Activated T-helper 1 cell treated with anti-CD3 and anti-CD28 coated beads, Interleukin-12 subunit alpha, Interleukin-12 subunit beta, Interleukin-2, Interleukin-4 antibody, amounts not matched to agents 30 ng/mL and 10 ng/mL and 1 ng/mL, durations not matched to agents 14 hours and 24 hours and 36 hours (primary cell): Measurements from ENCODE around the gene DTX4. TPM values are rescaled to one million over a fixed set of nuclear protein-coding genes. Genes with fewer than 3 reads are reported as not detected.
"Not testable (repeated sequence)": the region's sequence is repeated elsewhere in the genome, so short reads cannot be mapped to it uniquely, and the experiment has no call there.

Source experiments
- DNase-seq: peaks from one replicate; pipeline ENCODE4 v3.0.0; 2021; ENCODE audit warnings: low spot score
- H3K27ac Mint-ChIP-seq: one replicate; pipeline ENCODE4 v1.8.0; 2021; ENCODE audit warnings: mild to moderate bottlenecking, mixed read lengths
- H3K27me3 Mint-ChIP-seq: one replicate; pipeline ENCODE4 v1.8.0; 2022; ENCODE audit warnings: mild to moderate bottlenecking, moderate library complexity, mixed read lengths; ENCODE audit not compliant: insufficient read depth
- H3K36me3 Mint-ChIP-seq: one replicate; pipeline ENCODE4 v1.8.0; 2021; ENCODE audit warnings: low read depth, mixed read lengths
- H3K4me1 Mint-ChIP-seq: one replicate; pipeline ENCODE4 v1.8.0; 2021; ENCODE audit warnings: low read depth, mixed read lengths
- H3K4me3 Mint-ChIP-seq: one replicate; pipeline ENCODE4 v1.8.0; 2021; ENCODE audit warnings: mild to moderate bottlenecking, moderate library complexity, mixed read lengths
- H3K9me3 Mint-ChIP-seq: one replicate; pipeline ENCODE4 v1.8.0; 2021; ENCODE audit warnings: mixed read lengths
- intact Hi-C: fragments of 100-400 bp; cut with micrococcal nuclease; formaldehyde crosslinking; loops from one replicate; pipeline ENCODE4 v1.15.1; 2024
- total RNA-seq: library from RNA; stranded (reverse); gene quantifications from 2 replicates; pipeline ENCODE4 v1.2.3, GENCODE V29; 2022

DTX4 gene
- 0.05 TPM in 2 replicates for total RNA-seq

DNA sequence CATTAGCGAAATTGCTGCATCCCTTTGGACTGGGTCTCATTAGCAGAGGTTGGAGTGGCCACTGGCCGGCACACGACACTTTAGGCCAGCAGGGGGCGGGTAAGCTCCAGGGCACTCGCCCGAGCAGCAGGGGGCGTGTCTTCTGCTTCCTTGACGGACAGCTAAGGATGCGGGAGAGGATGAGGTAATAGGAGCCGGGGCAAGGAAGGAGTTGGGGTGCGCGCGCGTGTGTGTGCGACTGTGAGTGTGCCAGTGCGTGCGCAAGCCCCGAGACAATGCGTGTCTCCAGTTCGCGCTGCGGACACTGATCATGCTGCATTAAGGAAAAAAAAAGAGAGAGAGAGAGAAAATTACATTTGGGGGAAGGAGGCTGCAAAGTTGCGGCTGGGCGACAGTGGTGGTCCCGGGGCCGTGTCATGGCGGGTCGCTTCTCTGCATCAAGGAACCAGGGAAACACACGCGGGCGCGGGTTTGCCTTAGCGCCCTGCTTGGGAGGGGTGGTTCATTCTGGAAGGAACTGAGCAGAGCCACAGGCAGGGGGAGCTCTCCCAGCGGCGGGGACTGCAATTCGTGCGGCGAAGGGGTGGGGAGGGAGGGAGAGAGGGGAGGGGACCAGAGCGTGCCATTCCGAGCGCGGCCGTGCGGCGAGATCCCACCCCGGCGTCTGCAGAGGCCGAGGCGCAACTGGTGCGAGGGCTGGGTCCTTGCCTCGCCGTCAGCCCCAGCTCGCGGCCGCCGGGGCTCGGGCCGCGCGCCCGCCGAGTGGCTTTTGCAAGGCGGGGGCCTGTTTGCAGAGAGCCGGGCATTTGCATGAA lies at the start of gene DTX4:
Gene DTX4 (plus strand): TSS at position 625 of the 815 bp plus-strand sequence. CDS start 464 bp downstream, outside the sequence.
- Mint-ChIP-seq H3K27me3 (peaks cover 37% of the 10 kb centered on the region), H3K36me3 (no peaks in the 10 kb centered on the region), H3K4me1 (peaks cover 8% of the 10 kb centered on the region), H3K9me3 (no peaks in the 10 kb centered on the region), H3K4me3 (peak within 1 kb of the TSS; percentile 85), H3K27ac (no peak within 1 kb of the TSS)
- peak; percentile 84 for DNase-seq
- intact Hi-C loops: loop anchor here (1.0 to 2.0 kb wide), 12 partner anchors 13 to 639 kb away; partner anchors contain the start of genes FAM111A, FAM111B and MRPL16

DNA sequence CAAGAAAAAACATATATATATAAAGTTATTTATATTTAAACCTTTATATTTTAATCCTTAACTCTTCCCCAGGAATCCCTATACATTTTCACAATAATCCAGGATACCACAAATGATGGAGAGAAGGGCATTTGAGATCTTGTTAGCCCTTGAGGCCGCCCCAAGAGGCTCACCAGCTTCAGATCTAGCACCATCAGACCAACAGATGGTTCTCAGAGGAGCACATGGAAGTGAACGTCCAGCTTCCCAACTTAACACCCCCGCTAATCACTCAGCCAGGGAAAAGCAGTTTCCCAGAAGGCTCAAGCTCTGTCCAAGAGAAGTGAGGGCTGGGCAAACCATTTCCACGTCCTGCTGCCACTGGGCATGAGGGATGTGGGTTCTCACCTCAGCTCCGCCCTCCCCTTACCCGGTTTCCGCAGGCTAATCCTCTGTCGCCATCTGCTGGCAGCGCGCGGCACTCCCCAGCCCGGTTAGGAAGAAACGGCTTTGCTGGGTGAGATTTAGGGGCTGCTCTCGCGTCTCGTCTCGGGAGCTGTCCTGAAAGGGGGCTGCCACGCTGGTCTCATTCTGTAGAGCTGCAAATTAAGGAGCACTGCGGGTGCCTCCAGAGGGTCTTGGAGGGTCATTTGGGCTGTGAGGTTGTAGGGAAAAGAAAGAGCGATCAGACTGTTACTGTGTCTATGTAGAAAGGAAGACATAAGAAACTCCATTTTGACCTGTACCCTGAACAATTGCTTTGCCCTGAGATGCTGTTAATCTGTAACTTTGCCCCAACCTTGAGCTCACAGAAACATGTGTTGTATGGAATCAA lies 36.1 kb upstream of the DTX4 start:
- H3K4me3 Mint-ChIP-seq: peak overlapping the region; percentile 60
- peaks cover 22% of the 10 kb centered on the region for H3K9me3 Mint-ChIP-seq
- no peak overlapping the region for H3K27ac Mint-ChIP-seq
- peaks cover 14% of the 10 kb centered on the region for H3K4me1 Mint-ChIP-seq
- H3K36me3 Mint-ChIP-seq: peaks cover 25% of the 10 kb centered on the region
- no peaks in the 10 kb centered on the region for H3K27me3 Mint-ChIP-seq
- DNase-seq: peak; percentile 82
- intact Hi-C loops: loop anchor here (1.0 kb wide), 8 partner anchors 8 to 482 kb away; partner anchors contain the start of gene FAM111B

DNA sequence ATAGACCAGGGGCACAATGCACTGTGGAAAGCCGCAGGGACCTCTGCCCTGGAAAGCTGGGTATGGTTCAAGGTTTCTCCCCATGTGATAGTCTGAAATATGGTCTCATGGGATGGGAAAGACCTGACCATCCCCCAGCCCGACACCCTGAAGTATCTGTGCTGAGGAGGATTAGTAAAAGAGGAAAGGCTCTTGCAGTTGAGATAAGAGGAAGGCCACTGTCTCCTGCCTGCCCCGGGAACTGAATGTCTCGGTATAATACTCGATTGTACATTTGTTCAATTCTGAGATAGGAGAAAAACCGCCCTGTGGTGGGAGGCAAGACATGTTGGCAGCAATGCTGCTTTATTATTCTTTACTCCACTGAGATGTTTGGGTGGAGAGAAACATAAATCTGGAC lies 35.4 kb upstream of the DTX4 start:
- DNase-seq, H3K4me3 Mint-ChIP-seq, H3K27ac Mint-ChIP-seq, H3K27me3 Mint-ChIP-seq: not testable (repeated sequence)
- H3K9me3 Mint-ChIP-seq: peaks cover 15% of the 10 kb centered on the region
- peaks cover 21% of the 10 kb centered on the region for H3K4me1 Mint-ChIP-seq
- intact Hi-C loops: loop anchor here (1.0 kb wide), 7 partner anchors 29 to 482 kb away; partner anchors contain the start of gene FAM111B
- H3K36me3 Mint-ChIP-seq: peaks cover 19% of the 10 kb centered on the region

- peaks cover 27% of the 10 kb centered on the region for H3K4me1 Mint-ChIP-seq
- peaks cover 13% of the 10 kb centered on the region for H3K36me3 Mint-ChIP-seq
- H3K27me3 Mint-ChIP-seq: no peaks in the 10 kb centered on the region
- peaks cover 8% of the 10 kb centered on the region for H3K9me3 Mint-ChIP-seq
- intact Hi-C loops: no loop called here
- H3K27ac Mint-ChIP-seq: no peak overlapping the region
- no peak for DNase-seq
- H3K4me3 Mint-ChIP-seq: no peak overlapping the region
Observed at GRCh38 chr11:59137190-59137589, 34.7 kb upstream of the DTX4 start.

DNA sequence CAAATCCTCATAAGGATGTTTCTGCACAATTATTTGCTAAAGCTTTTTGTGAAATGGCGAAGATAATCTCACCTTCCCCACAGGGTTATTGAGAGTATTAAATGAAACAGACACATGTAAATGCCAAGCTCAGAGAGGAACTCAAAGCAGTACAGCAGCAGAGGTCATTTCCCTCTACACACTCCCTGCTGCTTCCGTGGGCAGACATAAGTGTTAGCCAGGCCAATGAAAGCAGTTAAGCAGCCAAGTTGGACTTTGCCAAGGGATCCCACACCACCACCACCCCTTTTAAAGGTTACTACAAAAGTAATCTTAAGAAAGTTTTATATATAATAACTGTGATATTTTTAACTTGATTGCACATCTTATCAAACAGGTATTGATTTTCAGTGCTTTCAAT lies 33.3 kb upstream of the DTX4 start:
- no peak for DNase-seq
- Mint-ChIP-seq H3K27me3 (no peaks in the 10 kb centered on the region), H3K36me3 (peaks cover 4% of the 10 kb centered on the region), H3K27ac (no peak overlapping the region), H3K9me3 (no peaks in the 10 kb centered on the region), H3K4me1 (peaks cover 38% of the 10 kb centered on the region), H3K4me3 (no peak overlapping the region)
- intact Hi-C loops: no loop called here

DNA sequence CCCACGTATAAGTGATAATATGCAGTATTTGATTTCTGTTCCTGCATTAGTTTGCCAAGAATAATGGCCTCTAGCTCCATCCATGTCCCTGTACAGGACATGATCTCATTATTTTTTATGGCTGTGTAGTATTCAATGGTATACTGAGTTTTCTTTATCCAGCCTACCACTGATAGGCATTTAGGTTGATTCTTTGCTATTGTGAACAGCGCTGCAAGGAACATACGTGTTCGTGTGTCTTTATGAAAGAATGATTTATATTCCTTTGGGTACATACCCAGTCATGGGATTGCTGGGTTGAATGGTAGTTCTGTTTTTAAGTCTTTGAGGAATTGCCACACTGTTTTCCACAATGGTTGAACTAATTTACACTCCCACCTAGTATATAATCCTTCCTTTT lies 30.7 kb upstream of the DTX4 start:
- Mint-ChIP-seq H3K9me3 (no peaks in the 10 kb centered on the region), H3K4me1 (peaks cover 49% of the 10 kb centered on the region), H3K4me3 (peak overlapping the region; percentile 91), H3K27me3 (no peaks in the 10 kb centered on the region), H3K36me3 (peaks cover 2% of the 10 kb centered on the region), H3K27ac (no peak overlapping the region)
- no peak for DNase-seq
- intact Hi-C loops: loop anchor here (10.0 kb wide), 1 partner anchor 1476 kb away; the partner anchor contains the start of gene ZDHHC5

- Mint-ChIP-seq H3K4me1 (peaks cover 53% of the 10 kb centered on the region), H3K9me3 (no peaks in the 10 kb centered on the region), H3K36me3 (peaks cover 9% of the 10 kb centered on the region), H3K27me3 (no peaks in the 10 kb centered on the region), H3K4me3 (peak overlapping the region; percentile 91), H3K27ac (peak overlapping the region; percentile 93)
- intact Hi-C loops: loop anchor here (1.0 to 10.0 kb wide), 7 partner anchors 16 to 1477 kb away; partner anchors contain the start of genes FAM111B, PATL1, ZDHHC5 and ZFP91
- DNase-seq: no peak
Observed at GRCh38 chr11:59141673-59142460, 30.1 kb upstream of the DTX4 start.

DNA sequence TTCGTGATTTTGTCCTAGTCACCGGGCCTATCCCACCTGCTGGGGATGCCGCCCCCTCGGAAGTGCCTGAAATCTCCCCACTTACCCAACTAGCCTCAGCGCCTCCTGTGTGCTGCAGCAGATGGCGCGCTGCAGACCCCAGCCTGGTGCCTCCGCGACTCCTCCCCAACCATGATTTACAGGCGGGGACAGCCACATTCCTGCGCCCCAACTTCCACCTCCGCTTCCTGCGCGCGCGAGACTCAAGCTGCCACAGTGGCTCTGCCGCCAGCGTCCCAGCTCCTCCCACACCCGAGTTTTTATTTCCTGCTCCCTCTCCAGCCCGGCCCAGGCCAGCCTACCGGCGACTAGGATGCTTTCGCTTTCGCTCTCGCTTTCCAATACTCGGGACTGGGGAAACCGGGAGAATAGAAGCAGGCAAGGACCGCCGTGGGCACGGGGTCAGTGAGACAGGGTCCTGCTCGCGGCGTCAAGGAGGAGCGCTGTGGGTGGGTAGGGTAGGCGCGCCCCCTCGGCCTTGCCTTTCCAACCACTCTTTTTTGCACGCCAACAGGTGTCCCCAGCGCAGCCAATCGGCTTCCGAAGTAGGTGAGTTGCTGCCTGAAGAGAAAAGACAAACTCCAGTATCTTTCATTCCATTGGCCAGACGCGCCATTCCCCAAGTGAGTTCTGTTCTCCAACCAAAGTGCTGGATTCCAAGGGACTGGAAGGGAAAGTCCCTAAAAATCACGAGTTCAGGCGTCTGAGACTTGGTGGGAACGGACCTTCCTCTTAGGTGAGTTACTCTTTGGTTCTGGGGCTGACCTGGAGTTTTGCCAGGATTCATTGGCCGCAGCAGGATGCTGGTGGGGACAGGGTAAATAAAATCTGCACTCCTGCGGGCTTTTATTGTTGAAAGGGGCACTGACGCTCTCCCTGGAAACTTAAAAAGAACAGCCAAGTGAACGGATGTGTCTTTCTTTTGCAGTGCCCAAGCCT lies 29.1 kb upstream of the DTX4 start, which contains the start of gene FAM111A:
Gene FAM111A (plus strand): TSS at position 327 of the 978 bp plus-strand sequence. CDS start 6,017 bp downstream, outside the sequence.
- H3K27me3 Mint-ChIP-seq: no peaks in the 10 kb centered on the region
- no peaks in the 10 kb centered on the region for H3K9me3 Mint-ChIP-seq
- DNase-seq: peak; percentile 88
- peak within 1 kb of the TSS; percentile 93 for H3K27ac Mint-ChIP-seq
- peak within 1 kb of the TSS; percentile 91 for H3K4me3 Mint-ChIP-seq
- peaks cover 13% of the 10 kb centered on the region for H3K36me3 Mint-ChIP-seq
- peaks cover 62% of the 10 kb centered on the region for H3K4me1 Mint-ChIP-seq
- intact Hi-C loops: loop anchor here (1.0 to 10.0 kb wide), 7 partner anchors 15 to 1478 kb away; partner anchors contain the start of genes FAM111B, PATL1, ZDHHC5 and ZFP91

DNA sequence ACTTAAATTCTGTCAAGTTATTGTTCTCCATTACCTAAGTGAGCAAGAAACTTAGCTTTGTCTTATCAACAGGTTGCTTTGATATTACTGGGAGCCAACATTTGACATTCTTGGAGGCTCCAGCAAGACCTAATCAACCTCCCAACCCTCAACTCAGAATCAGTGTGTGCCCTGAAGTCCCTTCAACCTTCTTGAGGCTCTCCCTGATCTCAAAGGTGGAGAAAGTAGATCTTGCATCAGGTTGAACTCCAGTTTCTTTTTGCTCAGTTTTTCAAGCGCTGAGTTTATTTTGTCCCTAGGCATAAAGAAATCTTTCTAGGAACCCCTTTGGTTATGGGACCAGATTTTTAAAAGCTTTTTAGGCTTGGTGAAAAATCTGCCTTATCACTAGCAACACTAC lies 27.8 kb upstream of the DTX4 start:
- DNase-seq: no peak
- H3K9me3 Mint-ChIP-seq: no peaks in the 10 kb centered on the region
- peaks cover 75% of the 10 kb centered on the region for H3K4me1 Mint-ChIP-seq
- H3K27me3 Mint-ChIP-seq: no peaks in the 10 kb centered on the region
- H3K4me3 Mint-ChIP-seq: peak overlapping the region; percentile 91
- H3K27ac Mint-ChIP-seq: peak overlapping the region; percentile 93
- H3K36me3 Mint-ChIP-seq: peaks cover 22% of the 10 kb centered on the region
- intact Hi-C loops: loop anchor here (1.0 to 10.0 kb wide), 5 partner anchors 8 to 1479 kb away; partner anchors contain the start of genes SELENOH and ZDHHC5

DNA sequence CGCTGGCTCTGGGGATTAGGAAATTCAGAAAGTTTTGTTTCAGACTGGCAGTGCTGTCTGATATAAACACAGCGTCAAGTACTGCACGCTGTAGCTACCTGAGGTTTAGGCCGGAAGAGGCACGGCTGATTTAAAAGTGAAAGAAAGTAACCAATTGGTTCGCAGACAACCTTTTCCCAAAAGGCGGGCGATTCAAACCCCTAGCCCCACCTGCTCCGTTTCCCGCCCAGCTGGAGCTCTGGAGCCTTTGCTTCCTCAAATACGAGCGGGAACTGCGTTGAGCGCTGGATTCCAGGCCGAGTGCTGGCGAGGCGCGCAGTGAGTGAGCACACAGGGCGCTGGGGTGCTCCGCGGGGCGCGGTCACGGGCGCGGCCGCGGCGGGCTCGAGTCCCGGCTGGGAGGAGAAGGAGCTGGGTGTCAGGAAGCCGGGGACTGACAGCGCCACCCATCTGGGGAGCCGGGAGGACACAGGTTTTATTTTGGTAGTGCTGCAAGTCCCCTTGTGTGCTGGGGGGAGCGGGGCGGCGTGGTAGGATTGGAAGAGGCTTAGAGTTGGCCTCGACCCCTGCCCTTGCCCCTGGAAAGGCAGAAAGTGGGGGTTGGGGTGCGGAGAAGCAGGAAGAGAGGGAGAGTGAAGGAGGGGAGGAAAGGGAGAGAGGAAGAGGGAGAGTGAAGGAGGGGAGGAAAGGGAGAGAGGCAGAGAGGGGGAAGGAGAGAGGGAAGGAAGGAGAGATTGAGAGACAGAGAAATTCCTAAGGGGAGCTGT lies 27.2 kb upstream of the DTX4 start:
- H3K36me3 Mint-ChIP-seq: peaks cover 26% of the 10 kb centered on the region
- H3K9me3 Mint-ChIP-seq: no peaks in the 10 kb centered on the region
- H3K27me3 Mint-ChIP-seq: no peaks in the 10 kb centered on the region
- H3K4me1 Mint-ChIP-seq: peaks cover 82% of the 10 kb centered on the region
- intact Hi-C loops: loop anchor here (1.0 to 10.0 kb wide), 5 partner anchors 8 to 1480 kb away; partner anchors contain the start of genes SELENOH and ZDHHC5
- DNase-seq: peak; percentile 70
- peak overlapping the region; percentile 91 for H3K4me3 Mint-ChIP-seq
- peak overlapping the region; percentile 93 for H3K27ac Mint-ChIP-seq
